GM12878 (cell line): ENCODE results near the gene IL23R. TPM values are rescaled to one million over a fixed set of nuclear protein-coding genes. Genes with fewer than 3 reads are reported as not detected.

Experiments
- CREM ChIP-seq: IDR thresholded peaks from 2 replicates; pipeline ENCODE4 v1.6.1; 2014; ENCODE audit warnings: antibody characterized with exemption, low read depth
- E2F4 ChIP-seq: IDR thresholded peaks from 2 replicates; pipeline ENCODE4 v1.6.1; 2012; ENCODE audit warnings: low read depth, low read length, improper control_type of control experiment
- ELK1 ChIP-seq: IDR thresholded peaks from 2 replicates; pipeline ENCODE4 v1.6.1; 2012; ENCODE audit warnings: low read depth, low read length, improper control_type of control experiment
- EP300 ChIP-seq, 2 experiments: fragments of 150-350 bp in 1 of 2; IDR thresholded peaks; 2 replicates each; pipeline ENCODE4 v1.6.1; 2011 to 2012; ENCODE audit warnings: low read depth in 2 of 2, low read length in 2 of 2, borderline replicate concordance in 1 of 2, improper control_type of control experiment in 1 of 2, inconsistent platforms in 1 of 2; ENCODE audit not compliant: control insufficient read depth in 1 of 2
- IKZF1 ChIP-seq: fragments of 450-650 bp; conservative IDR thresholded peaks from 2 replicates; pipeline ENCODE4 v1.6.1; 2017; ENCODE audit warnings: antibody characterized with exemption, mild to moderate bottlenecking
- IRF3 ChIP-seq: fragments of 450-650 bp; IDR thresholded peaks from 2 replicates; pipeline ENCODE4 v1.6.1; 2014; ENCODE audit warnings: mild to moderate bottlenecking
- MYB ChIP-seq: fragments of 150-350 bp; IDR thresholded peaks from 2 replicates; pipeline ENCODE4 v1.6.1; 2014; ENCODE audit warnings: mild to moderate bottlenecking, low read depth, low read length, borderline replicate concordance
- NR2F1 ChIP-seq: fragments of 450-650 bp; conservative IDR thresholded peaks from 2 replicates; pipeline ENCODE4 v1.6.1; 2017; ENCODE audit warnings: mild to moderate bottlenecking
- RUNX3 ChIP-seq: IDR thresholded peaks from 2 replicates; pipeline ENCODE4 v1.6.1; 2012; ENCODE audit warnings: low read length, inconsistent platforms
- STAT1 ChIP-seq: fragments of 450-650 bp; conservative IDR thresholded peaks from 2 replicates; pipeline ENCODE4 v1.6.1; 2014; ENCODE audit warnings: antibody characterized with exemption, mild to moderate bottlenecking
- ZBTB40 ChIP-seq: fragments of 450-650 bp; IDR thresholded peaks from 2 replicates; pipeline ENCODE4 v1.6.1; 2016; ENCODE audit warnings: mild to moderate bottlenecking, moderate library complexity, borderline replicate concordance
- polyA plus RNA-seq, 11 experiments: library from polyadenylated mRNA; depleted of rRNA in 4 of 11; unstranded in 6 of 11; stranded (reverse) in 5 of 11; fragments of >200 nt; fragmentation: Nextera tagmentation in 4 of 11; fragmentation: Illumina TruSeq in 1 of 11; extraction: Ambion mirVana in 4 of 11; extraction: Trizol in 1 of 11; gene quantifications; 1 replicate in 1 of 11; 2 replicates in 10 of 11; pipeline versions ENCODE4 v1.2.1 to v1.2.3, GENCODE V29; 2011 to 2016; ENCODE audit warnings: inconsistent platforms in 2 of 11, missing spikeins in 2 of 11, low read depth in 1 of 11
- total RNA-seq, 4 experiments: library from RNA; depleted of rRNA in 3 of 4; stranded (reverse); fragments of >200 nt in 3 of 4; fragmentation: Illumina TruSeq in 1 of 4; extraction: Trizol in 1 of 4; gene quantifications; 2 replicates each; pipeline versions ENCODE4 v1.2.1 to v1.2.3, GENCODE V29; 2013 to 2021
- TF ChIP-seq, protein P1 (sequence below): fragments of 450-650 bp; formaldehyde crosslinking; IDR thresholded peaks from 2 replicates; pipeline ENCODE4 v1.4.0; 2020; ENCODE audit warnings: mild to moderate bottlenecking, moderate library complexity

IL23R gene
- total and polyA plus RNA-seq, 10 of the 15 experiments (the other 5 are each of a cell fraction or from before 2014, with no cell fraction given): 0.16 to 6.4 (median 0.59) TPM

DNA sequence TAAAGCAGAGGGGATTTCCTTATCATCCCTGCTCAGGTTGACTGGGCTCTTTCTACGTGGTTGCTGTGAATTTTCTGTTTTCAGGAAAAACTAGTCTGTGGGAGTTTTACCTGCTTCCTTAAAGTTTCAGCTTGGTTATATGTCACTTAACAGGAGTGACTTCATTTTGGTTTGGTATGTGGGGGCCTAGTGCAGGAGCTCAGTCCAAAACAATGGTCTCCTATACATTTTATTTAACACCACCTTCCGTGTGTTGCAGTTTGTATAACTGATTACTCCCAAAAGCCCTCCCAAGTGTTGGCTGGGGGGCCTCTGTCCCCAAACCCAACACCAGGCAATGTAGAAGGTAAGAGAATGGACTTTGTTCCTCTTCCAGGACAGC is 5.3 kb downstream of the IL23R start (continued):
- TF ChIP-seq ZBTB40 (no peak), ELK1 (no peak), EP300 (IDR thresholded peaks at IDR 0.05; ENCODE audit: borderline replicate concordance in 1 of 2, control insufficient read depth in 1 of 2, low read depth in 2 of 2, low read length in 2 of 2) (0 out of 4 replicates have a peak, but pooled peaks of 1 of the 2 experiments have one; percentile 22), RUNX3 (no peak), MYB (no peak), IKZF1 (no peak; the same call in 1 of the 2 replicates), NR2F1 (no peak), STAT1 (no peak), IRF3 (no peak), CREM (no peak), E2F4 (no peak)
- TF ChIP-seq, protein P1, sequence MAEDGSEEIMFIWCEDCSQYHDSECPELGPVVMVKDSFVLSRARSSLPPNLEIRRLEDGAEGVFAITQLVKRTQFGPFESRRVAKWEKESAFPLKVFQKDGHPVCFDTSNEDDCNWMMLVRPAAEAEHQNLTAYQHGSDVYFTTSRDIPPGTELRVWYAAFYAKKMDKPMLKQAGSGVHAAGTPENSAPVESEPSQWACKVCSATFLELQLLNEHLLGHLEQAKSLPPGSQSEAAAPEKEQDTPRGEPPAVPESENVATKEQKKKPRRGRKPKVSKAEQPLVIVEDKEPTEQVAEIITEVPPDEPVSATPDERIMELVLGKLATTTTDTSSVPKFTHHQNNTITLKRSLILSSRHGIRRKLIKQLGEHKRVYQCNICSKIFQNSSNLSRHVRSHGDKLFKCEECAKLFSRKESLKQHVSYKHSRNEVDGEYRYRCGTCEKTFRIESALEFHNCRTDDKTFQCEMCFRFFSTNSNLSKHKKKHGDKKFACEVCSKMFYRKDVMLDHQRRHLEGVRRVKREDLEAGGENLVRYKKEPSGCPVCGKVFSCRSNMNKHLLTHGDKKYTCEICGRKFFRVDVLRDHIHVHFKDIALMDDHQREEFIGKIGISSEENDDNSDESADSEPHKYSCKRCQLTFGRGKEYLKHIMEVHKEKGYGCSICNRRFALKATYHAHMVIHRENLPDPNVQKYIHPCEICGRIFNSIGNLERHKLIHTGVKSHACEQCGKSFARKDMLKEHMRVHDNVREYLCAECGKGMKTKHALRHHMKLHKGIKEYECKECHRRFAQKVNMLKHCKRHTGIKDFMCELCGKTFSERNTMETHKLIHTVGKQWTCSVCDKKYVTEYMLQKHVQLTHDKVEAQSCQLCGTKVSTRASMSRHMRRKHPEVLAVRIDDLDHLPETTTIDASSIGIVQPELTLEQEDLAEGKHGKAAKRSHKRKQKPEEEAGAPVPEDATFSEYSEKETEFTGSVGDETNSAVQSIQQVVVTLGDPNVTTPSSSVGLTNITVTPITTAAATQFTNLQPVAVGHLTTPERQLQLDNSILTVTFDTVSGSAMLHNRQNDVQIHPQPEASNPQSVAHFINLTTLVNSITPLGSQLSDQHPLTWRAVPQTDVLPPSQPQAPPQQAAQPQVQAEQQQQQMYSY (CRISPR knock-in tag): peak; percentile 83
- TF ChIP-seq, all 136 proteins: peak for 7
